IPS-20b (cell line): ENCODE measurements around the gene LNX2.

Experiments used
- H3K27ac ChIP-seq: one replicate; pipeline ENCODE4 v1.5.1; 2013; ENCODE audit warnings: low read length
- H3K27me3 ChIP-seq: 2 replicates; pipeline ENCODE4 v1.6.1; 2013; ENCODE audit warnings: mild to moderate bottlenecking, low read length, inconsistent platforms; ENCODE audit not compliant: insufficient read depth
- H3K36me3 ChIP-seq: 2 replicates; pipeline ENCODE4 v1.6.1; 2013; ENCODE audit warnings: low read depth, mild to moderate bottlenecking, inconsistent platforms, low read length, moderate library complexity; ENCODE audit not compliant: insufficient read depth
- H3K4me1 ChIP-seq: 2 replicates; pipeline ENCODE4 v1.6.1; 2013; ENCODE audit warnings: mild to moderate bottlenecking, control low read depth, inconsistent platforms, low read length, moderate library complexity; ENCODE audit not compliant: insufficient read depth
- H3K4me3 ChIP-seq: 2 replicates; pipeline ENCODE4 v1.5.1; 2013; ENCODE audit warnings: mild to moderate bottlenecking, low read length, inconsistent platforms
- H3K9ac ChIP-seq: 2 replicates; pipeline ENCODE4 v1.6.1; 2013; ENCODE audit warnings: low read depth, mild to moderate bottlenecking, inconsistent platforms, low read length, moderate library complexity
- H3K9me3 ChIP-seq: 2 replicates; pipeline ENCODE4 v1.6.1; 2013; ENCODE audit warnings: mild to moderate bottlenecking, low read depth, low read length, inconsistent platforms; ENCODE audit not compliant: insufficient read depth

The LNX2 gene

GRCh38 chr13:27657724-27658123 is 37.4 kb upstream of the LNX2 start:
- Histone ChIP-seq H3K27me3 (no peaks in the 10 kb centered on the region), H3K36me3 (peaks cover 11% of the 10 kb centered on the region), H3K4me1 (no peaks in the 10 kb centered on the region), H3K9me3 (no peaks in the 10 kb centered on the region), H3K9ac (no peak overlapping the region), H3K4me3 (no peak overlapping the region), H3K27ac (no peak overlapping the region)

GRCh38 chr13:27654816-27655215 is 34.5 kb upstream of the LNX2 start:
- H3K9me3 ChIP-seq: peaks cover 13% of the 10 kb centered on the region
- H3K27me3 ChIP-seq: no peaks in the 10 kb centered on the region
- H3K4me1 ChIP-seq: no peaks in the 10 kb centered on the region
- no peak overlapping the region for H3K4me3 ChIP-seq
- no peak overlapping the region for H3K27ac ChIP-seq
- H3K36me3 ChIP-seq: peaks cover 33% of the 10 kb centered on the region
- no peak overlapping the region for H3K9ac ChIP-seq

- H3K4me3 ChIP-seq: no peak overlapping the region
- no peak overlapping the region for H3K9ac ChIP-seq
- peaks cover 40% of the 10 kb centered on the region for H3K36me3 ChIP-seq
- H3K9me3 ChIP-seq: peaks cover 20% of the 10 kb centered on the region
- no peaks in the 10 kb centered on the region for H3K4me1 ChIP-seq
- H3K27me3 ChIP-seq: no peaks in the 10 kb centered on the region
- no peak overlapping the region for H3K27ac ChIP-seq
Observed at GRCh38 chr13:27654059-27654458, 33.7 kb upstream of the LNX2 start.

- Histone ChIP-seq H3K27ac (no peak overlapping the region), H3K9ac (no peak overlapping the region), H3K4me1 (peaks cover 4% of the 10 kb centered on the region; the same call in 1 of the 2 replicates), H3K4me3 (no peak overlapping the region), H3K36me3 (peaks cover 50% of the 10 kb centered on the region), H3K27me3 (no peaks in the 10 kb centered on the region), H3K9me3 (peaks cover 23% of the 10 kb centered on the region)
Observed at GRCh38 chr13:27650312-27650711, 30.0 kb upstream of the LNX2 start.

GRCh38 chr13:27644302-27644701 is 24.0 kb upstream of the LNX2 start:
- Histone ChIP-seq H3K36me3 (peaks cover 13% of the 10 kb centered on the region), H3K27me3 (no peaks in the 10 kb centered on the region), H3K4me3 (no peak overlapping the region), H3K27ac (no peak overlapping the region), H3K4me1 (peaks cover 9% of the 10 kb centered on the region; the same call in 1 of the 2 replicates), H3K9ac (no peak overlapping the region), H3K9me3 (peaks cover 6% of the 10 kb centered on the region; the same call in 1 of the 2 replicates)

DNA sequence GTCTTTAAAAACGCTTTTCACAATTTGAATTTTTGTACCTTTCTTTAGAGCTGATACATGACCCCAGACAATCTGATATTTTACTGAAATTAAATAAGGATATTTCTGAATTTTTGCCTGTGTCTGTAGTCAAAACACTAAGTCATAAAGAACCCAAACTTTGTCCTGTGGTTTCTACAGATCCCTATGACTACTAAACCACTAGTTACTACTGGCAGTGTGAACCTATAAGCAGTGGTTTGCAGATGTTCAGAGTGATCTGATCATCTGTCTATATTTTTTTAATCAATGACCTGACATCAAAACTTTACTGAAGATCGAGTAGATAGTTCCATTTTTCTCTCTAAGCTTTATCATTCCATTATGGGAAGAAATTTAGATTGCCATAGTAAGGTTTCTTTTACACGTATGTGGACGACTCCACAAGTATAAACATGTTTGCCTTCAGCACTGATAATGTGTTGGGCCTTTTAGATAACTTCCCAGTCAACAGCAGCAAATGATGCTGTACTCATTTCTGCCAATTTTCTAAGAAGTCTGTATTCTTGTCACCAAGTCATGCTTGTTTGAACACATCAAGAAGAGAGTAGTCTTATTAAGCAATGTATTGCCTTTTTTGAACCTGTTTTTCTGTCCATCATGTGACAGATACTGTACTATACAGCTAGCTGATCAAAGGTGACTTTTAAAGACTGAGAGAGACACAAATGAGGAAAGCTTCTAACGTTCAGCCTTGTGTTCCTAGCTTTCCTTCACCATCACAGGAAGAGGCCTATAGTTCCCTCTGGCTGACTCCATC is 23.2 kb upstream of the LNX2 start:
- Histone ChIP-seq H3K36me3 (peaks cover 5% of the 10 kb centered on the region), H3K27ac (no peak overlapping the region), H3K4me3 (no peak overlapping the region), H3K4me1 (peaks cover 10% of the 10 kb centered on the region; the same call in 1 of the 2 replicates), H3K9ac (no peak overlapping the region), H3K27me3 (no peaks in the 10 kb centered on the region), H3K9me3 (no peaks in the 10 kb centered on the region; the same call in 1 of the 2 replicates)

DNA sequence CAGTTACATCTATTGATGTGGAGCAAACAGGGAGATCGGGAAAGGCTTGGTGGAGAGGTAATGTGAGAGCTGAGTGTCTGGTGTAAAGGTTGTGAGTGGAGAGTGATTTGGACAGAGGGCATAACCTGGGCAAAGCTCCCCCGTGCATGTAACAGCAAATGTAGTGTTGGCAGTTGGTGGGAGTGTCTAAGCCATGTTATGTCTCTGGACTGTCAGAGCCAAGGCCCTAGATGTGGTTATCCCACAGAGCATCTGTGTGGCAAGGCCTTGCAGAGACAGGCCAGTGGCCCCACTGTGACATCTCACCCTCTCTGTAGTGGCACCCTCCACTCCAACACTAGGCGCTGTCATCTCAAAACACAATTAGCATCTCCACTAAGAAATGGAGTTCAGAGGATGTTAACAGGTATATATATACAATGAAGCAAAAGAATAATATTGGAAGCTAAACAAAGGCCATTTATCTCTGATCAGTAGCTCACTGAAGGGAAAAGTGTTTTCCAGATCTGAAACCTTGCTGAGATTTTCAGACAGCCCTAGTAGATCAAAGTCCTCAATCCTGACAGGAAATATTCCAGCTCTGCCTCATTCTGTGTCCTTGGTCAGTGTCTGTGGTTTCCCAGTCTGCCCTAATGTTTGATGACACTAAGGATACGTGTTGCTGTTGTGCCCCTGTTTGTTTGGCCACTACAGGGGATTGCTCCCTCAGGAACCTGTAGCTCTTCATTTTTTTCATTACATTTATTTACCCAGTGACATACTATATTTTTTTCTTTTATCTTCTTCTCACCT is 21.6 kb upstream of the LNX2 start:
- Histone ChIP-seq H3K27ac (no peak overlapping the region), H3K9ac (no peak overlapping the region), H3K4me1 (peaks cover 11% of the 10 kb centered on the region; the same call in 1 of the 2 replicates), H3K9me3 (no peaks in the 10 kb centered on the region), H3K27me3 (no peaks in the 10 kb centered on the region), H3K36me3 (no peaks in the 10 kb centered on the region), H3K4me3 (no peak overlapping the region)

- H3K4me3 ChIP-seq: no peak overlapping the region
- H3K27me3 ChIP-seq: no peaks in the 10 kb centered on the region
- no peak overlapping the region for H3K27ac ChIP-seq
- H3K9ac ChIP-seq: no peak overlapping the region
- no peaks in the 10 kb centered on the region for H3K36me3 ChIP-seq
- peaks cover 6% of the 10 kb centered on the region; the same call in 1 of the 2 replicates for H3K4me1 ChIP-seq
- no peaks in the 10 kb centered on the region for H3K9me3 ChIP-seq
Observed at GRCh38 chr13:27639186-27639585, 18.9 kb upstream of the LNX2 start.

DNA sequence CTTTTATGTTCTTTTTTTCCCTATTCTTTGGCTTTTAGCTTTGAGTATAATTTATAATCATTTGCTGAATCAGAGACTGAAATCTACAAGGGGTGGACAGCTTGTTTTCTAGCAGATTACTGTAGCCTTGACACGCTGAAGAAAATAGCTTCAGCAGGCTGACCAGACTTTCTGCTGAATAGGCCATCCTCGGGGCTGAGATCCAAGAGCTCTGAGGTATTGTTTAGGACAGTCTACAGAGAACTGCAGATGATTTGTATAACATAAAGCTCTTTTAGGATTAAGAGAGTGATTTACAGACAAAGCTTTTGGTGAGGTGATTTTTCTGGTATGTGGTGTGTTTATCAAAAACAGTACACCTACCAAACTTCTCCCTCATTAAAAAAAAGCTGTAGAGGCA is 18.2 kb upstream of the LNX2 start:
- no peaks in the 10 kb centered on the region for H3K27me3 ChIP-seq
- H3K9ac ChIP-seq: no peak overlapping the region
- 0 out of 2 replicates have a peak, but pooled peaks cover 3% of the 10 kb centered on the region for H3K4me1 ChIP-seq
- H3K9me3 ChIP-seq: no peaks in the 10 kb centered on the region
- H3K36me3 ChIP-seq: peaks cover under 1% of the 10 kb centered on the region; the same call in 1 of the 2 replicates
- no peak overlapping the region for H3K4me3 ChIP-seq
- H3K27ac ChIP-seq: no peak overlapping the region

GRCh38 chr13:27638001-27638400 is 17.7 kb upstream of the LNX2 start:
- Histone ChIP-seq H3K27me3 (no peaks in the 10 kb centered on the region), H3K27ac (no peak overlapping the region), H3K4me3 (no peak overlapping the region), H3K4me1 (0 out of 2 replicates have a peak, but pooled peaks cover 3% of the 10 kb centered on the region), H3K36me3 (peaks cover 6% of the 10 kb centered on the region; the same call in 1 of the 2 replicates), H3K9ac (no peak overlapping the region), H3K9me3 (no peaks in the 10 kb centered on the region)

- H3K4me3 ChIP-seq: no peak overlapping the region
- H3K4me1 ChIP-seq: 0 out of 2 replicates have a peak, but pooled peaks cover 3% of the 10 kb centered on the region
- H3K36me3 ChIP-seq: peaks cover 12% of the 10 kb centered on the region; the same call in 1 of the 2 replicates
- H3K27ac ChIP-seq: no peak overlapping the region
- H3K27me3 ChIP-seq: no peaks in the 10 kb centered on the region
- no peak overlapping the region for H3K9ac ChIP-seq
- H3K9me3 ChIP-seq: no peaks in the 10 kb centered on the region
Observed at GRCh38 chr13:27637289-27637626, 16.9 kb upstream of the LNX2 start.
